Fibroblast of skin of left quadriceps (primary cell): ENCODE data around the gene NKIRAS1.
"Not testable (repeated sequence)": the region's sequence is repeated elsewhere in the genome, so short reads cannot be mapped to it uniquely, and the experiment has no call there.

Source experiments
- DNase-seq, 2 experiments: peaks; one replicate each; pipeline ENCODE4 v3.0.0-alpha.2; 2013; ENCODE audit warnings: low read depth in 2 of 2

NKIRAS1 gene

DNA sequence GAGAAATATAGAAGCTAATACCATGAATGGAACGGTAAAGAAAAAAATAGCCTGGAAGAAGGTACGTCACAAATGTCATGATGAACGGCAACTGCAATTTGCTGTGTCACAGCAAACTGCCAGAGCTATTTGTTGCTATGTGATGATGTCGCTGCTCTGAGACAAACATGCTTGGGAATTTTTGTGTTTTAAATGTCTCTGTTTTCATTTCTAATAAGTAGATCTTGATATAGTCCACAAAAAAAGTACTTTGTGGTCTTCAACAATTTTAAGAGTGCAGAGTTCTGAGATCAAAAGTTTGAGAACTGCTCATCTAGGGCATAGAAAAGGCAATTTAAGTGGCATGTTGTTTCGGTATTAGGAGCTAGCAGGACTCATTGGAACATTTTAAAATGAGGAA is 24.0 kb upstream of the NKIRAS1 start:
- no peak for DNase-seq

- DNase-seq = no peak
Measured at GRCh38 chr3:23938688-23939087, 21.9 kb upstream of the NKIRAS1 start.

DNA sequence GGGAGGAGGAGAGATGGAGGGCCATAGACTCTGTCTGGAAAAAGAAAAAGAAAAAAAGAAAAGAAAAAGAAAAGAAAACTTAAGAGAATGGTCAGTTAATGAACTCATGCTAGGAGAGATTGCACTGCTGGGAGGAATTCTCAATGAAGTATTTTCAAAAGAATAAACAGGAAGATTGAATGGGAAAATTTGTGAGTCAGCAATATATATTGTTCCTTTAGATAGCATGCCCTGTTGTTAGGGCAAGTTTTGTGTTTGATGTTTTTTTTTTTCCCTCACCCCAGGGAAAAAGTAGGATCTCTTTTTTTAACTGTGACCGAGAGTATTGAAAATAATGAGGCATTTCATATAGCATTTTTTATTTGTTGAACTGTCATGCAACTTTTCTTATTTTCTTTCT is 20.5 kb upstream of the NKIRAS1 start:
- DNase-seq = no peak

GRCh38 chr3:23934253-23934652 is 17.5 kb upstream of the NKIRAS1 start:
- no peak for DNase-seq

- no peak for DNase-seq
Measured at GRCh38 chr3:23932571-23932970, 15.8 kb upstream of the NKIRAS1 start.

- no peak for DNase-seq
Measured at GRCh38 chr3:23931597-23931996, 14.8 kb upstream of the NKIRAS1 start.

DNA sequence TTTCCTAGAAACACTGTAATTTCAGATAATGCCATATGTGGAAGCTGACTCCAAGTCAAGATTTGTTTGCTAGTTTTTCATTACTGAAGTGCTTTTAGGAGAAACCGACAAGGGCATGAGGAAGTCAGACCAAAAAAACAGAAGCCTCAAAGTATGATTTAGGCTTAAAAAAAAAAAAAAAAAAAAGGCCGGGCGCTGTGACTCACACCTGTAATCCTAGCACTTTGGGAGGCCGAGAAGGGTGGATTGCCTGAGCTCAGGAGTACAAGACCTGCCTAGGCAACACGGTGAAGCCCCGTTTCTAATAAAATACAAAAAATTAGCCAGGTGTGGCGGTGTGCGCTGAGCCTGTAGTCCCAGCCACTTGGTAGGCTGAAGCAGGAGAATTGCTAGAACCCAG is 11.7 kb upstream of the NKIRAS1 start:
- no peak for DNase-seq

DNA sequence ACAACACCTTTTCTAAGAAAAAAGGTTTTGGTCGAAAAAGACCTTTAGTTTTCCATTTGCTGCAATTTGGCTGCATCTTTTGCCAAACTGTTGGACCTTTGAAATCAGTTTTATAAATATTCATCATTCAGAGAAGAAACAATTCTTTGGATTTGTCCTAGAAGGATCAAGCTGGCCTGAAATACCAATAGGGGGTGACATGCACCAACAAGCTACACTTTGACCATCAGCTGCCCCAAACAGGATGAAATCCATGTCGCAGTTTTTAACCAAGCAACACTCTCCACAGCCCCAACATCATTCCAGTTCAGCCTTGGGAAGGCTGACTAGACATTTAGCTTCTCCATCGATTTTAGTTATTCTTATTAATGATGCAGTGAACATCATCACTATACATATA is 9.9 kb upstream of the NKIRAS1 start:
- DNase-seq = no peak

GRCh38 chr3:23926246-23926645 is 9.5 kb upstream of the NKIRAS1 start:
- DNase-seq = no peak

- peak; percentile 51 to 57 for DNase-seq
Measured at GRCh38 chr3:23923786-23924185, 7.0 kb upstream of the NKIRAS1 start.

DNA sequence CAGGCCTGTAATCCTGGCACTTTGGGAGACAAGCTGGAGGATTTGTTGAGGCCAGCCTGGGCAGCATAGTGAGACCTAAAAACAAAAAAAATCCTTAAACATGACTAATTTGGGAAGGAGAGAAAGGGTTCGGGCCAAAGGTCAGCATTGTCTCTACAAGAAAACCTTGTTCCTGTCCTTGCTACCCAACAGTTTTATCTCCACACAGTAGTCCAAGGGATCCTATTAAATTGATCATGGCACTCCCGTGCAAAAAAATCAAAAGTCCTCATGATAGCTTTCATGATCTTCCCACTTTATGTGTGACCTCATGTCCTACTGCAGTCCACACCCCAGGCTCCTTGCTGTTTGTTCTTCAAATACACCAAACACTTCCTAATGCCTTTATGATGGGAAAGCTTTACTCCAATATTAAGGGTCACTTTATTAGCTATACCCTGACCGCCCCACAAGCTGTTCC is 4.3 kb upstream of the NKIRAS1 start:
- no peak for DNase-seq

- DNase-seq = no peak
Measured at GRCh38 chr3:23920151-23920655, 3.4 kb upstream of the NKIRAS1 start.

DNA sequence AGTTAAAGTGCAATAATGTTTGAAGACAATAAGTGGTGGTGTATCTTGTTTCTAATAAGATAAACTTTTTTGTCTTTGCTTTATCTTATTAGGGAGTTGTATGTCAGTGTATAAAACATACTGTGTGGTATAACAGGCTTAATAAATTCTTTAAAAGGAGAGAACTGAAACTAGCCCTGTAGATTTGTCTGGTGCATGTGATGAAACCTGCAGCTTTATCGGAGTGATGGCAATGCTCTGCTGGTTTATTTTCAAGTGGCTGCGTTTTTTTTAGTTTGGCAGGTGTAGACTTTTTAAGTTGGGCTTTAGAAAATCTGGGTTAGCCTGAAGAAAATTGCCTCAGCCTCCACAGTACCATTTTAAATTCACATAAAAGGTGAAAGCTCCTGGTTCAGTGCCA is 2.8 kb upstream of the NKIRAS1 start:
- no peak for DNase-seq

GRCh38 chr3:23918331-23918730 is 1.5 kb upstream of the NKIRAS1 start:
- not testable (repeated sequence) for DNase-seq

DNA sequence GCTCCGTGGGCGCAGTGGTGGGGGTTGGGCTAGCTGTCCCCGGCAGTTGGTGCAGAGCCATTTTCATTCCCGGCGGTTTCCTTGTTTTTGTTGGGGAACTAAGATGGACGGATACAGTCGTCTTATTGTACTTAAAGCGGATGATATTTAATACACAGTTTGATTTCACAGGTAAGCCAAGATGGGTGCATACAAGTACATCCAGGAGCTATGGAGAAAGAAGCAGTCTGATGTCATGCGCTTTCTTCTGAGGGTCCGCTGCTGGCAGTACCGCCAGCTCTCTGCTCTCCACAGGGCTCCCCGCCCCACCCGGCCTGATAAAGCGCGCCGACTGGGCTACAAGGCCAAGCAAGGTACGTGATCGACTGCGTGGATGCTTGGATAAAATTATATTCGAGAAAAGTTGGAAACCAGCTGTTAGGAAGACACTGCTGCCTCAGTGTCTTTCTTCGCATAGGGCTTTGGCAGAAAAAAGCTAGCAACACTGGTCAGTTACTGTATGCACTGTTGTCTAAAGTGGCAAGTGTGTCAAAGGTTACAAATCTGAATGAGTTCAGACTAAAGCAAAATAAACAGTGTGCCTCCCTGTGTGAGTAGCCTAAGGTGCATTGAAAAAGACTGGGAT is 1.0 kb upstream of the NKIRAS1 start:
- not testable (repeated sequence) for DNase-seq

DNA sequence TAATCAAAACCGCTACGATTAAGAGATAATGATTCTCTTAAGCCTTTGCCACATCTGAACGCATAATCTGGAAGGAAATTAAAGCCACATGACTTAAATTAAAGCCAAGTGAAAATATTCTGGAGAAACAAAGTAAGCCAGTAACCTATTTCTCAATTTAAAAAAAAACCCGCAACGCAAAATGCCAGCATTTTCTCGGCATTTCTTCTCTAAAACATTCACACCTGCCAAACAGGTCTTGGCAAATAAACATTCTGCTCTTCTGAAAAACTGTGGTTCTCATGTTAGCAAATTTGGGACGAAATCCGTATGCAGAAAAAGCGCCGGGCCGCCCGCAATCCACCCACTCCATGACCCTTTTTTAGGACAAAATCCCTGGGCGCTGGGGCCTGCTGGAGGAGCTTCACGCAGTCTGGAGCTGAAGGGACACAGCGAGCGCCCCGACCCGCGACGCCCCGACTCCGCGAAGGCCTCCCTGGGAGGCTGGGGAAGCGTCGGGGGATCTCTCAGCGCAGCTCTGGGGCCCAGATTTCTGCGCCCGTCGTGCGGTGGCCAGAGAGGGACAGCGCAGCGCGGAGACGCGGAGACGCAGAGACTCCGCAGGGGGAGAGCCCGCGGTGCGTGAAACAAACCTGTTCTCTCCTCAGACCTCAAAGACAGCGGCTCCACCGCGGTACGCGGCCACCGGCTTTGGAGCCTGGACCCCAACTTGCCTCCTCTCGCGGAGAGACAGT is 471 bp downstream of the NKIRAS1 start:
- DNase-seq = no peak

GRCh38 chr3:23915537-23916108 is 1.2 kb downstream of the NKIRAS1 start:
- no peak for DNase-seq

DNA sequence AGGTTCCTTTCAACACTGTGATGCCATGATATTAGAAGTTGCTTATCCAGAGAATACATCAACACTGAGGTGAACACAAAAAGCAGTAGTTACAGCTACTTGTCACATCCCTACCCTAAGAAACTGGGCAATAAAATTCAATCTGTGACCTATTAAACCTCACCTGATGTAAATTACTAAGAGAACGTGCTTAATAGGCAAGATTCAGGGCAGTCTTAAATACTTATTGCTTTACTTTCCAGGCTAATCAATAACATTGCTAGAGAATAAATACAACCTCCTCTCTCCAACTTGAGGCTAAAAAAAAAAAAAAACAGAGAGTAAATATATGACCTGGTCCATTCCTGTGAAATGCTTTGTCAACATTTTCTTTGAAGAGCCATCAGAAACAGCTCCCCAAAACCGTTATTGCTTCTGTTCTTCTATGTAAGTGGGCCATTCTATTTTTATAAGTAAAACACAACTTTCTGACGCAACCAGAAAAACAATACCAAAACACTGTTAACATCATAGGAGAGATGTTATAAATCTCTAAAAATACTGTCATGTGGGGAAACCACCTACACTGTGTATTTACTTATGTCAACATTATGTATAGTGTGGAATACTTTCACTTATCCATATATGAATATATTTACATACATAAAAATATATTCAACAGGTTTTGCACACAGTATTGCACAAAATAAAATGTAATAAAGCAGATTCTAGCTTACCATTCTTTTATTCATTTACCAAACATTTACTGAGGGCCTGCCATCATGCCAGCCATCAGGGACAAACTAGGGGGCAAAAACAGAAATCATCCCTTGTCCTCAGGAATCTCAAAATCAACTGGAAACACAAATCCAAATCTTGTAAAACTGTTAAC is 2.7 kb downstream of the NKIRAS1 start:
- DNase-seq = no peak

- no peak for DNase-seq
Measured at GRCh38 chr3:23913182-23913581, 3.6 kb downstream of the NKIRAS1 start.

- not testable (repeated sequence) for DNase-seq
Measured at GRCh38 chr3:23912335-23912734, 4.5 kb downstream of the NKIRAS1 start.

DNA sequence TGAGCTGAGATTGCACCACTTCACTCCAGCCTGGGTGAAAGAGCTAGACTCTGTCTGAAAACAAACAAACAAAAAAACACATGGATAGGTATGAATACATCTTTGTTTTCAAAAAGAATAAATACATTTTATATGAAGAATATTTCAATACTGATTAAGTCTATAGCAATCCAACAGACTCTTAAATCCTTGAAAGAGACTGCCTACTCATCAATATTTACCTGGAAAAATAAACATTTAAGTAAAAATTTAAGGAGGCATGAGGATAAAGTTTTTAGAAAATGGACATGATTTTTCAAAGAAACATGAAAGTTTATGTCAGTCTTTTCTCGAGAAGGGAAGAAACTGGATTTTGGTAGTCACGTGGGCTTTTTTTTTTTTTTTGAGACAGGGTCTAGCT is 5.4 kb downstream of the NKIRAS1 start:
- DNase-seq = no peak

GRCh38 chr3:23909341-23909740 is 7.4 kb downstream of the NKIRAS1 start:
- no peak for DNase-seq
